Vagina (tissue), 2 donors: ENCODE measurements around the gene SIAH2.

Experiments
- CTCF ChIP-seq, 3 experiments: fragments of 450-650 bp in 2 of 3; fragments of 200-600 bp in 1 of 3; sonication (generic) in 1 of 3; IDR thresholded peaks; one replicate each; pipeline ENCODE4 v1.5.1; 2017 to 2019; ENCODE audit warnings: antibody characterized with exemption in 3 of 3, mild to moderate bottlenecking in 2 of 3, moderate library complexity in 2 of 3
- POLR2A ChIP-seq, 2 donors: fragments of 450-650 bp; IDR thresholded peaks; one replicate each; pipeline ENCODE4 v1.6.1; 2017; ENCODE audit warnings: antibody characterized with exemption in 2 of 2, mild to moderate bottlenecking in 2 of 2, moderate library complexity in 2 of 2
- POLR2AphosphoS5 ChIP-seq, 2 donors: sonication (generic); formaldehyde crosslinking; IDR thresholded peaks; one replicate each; pipeline ENCODE4 v1.9.0; 2017; ENCODE audit warnings: antibody characterized with exemption in 2 of 2, mild to moderate bottlenecking in 2 of 2, low read depth in 1 of 2; ENCODE audit not compliant: insufficient read depth in 1 of 2

GRCh38 chr3:150754896-150755295 is 8.1 kb downstream of the SIAH2 start:
- no peak for TF ChIP-seq POLR2A (IDR thresholded peaks at IDR 0.05)
- TF ChIP-seq CTCF (IDR thresholded peaks at IDR 0.05): no peak
- TF ChIP-seq POLR2AphosphoS5 (IDR thresholded peaks at IDR 0.05; ENCODE audit: insufficient read depth in 1 of 2, low read depth in 1 of 2): no peak
